CD14-positive monocyte (primary cell): ENCODE results near the gene STAT6. TPM values are rescaled to one million over a fixed set of nuclear protein-coding genes. Genes with fewer than 3 reads are reported as not detected.

ENCODE experiments used
- DNase-seq, 3 donors: peaks; one replicate each; pipeline ENCODE4 v3.0.0-alpha.2; 2011 to 2022
- H2AFZ ChIP-seq: 2 replicates; pipeline ENCODE4 v1.6.0; 2012; ENCODE audit warnings: mild to moderate bottlenecking, low read depth, low read length, inconsistent platforms; ENCODE audit not compliant: insufficient read depth, poor library complexity, severe bottlenecking
- H3K27ac ChIP-seq, 2 donors: 1 replicate in 1 of 2; 2 replicates in 1 of 2; pipeline ENCODE4 v1.5.1; 2012 to 2013; ENCODE audit warnings: low read length in 2 of 2, control low read depth in 1 of 2, inconsistent platforms in 1 of 2, low read depth in 1 of 2, mild to moderate bottlenecking in 1 of 2
- H3K27me3 ChIP-seq, 2 donors: one replicate each; pipeline versions ENCODE4 v1.6.0 to v1.6.1; 2011 to 2013; ENCODE audit warnings: low read length in 2 of 2; ENCODE audit not compliant: control insufficient read depth in 2 of 2, insufficient read depth in 2 of 2
- H3K36me3 ChIP-seq, 2 donors: replicated peaks in 1 of 2; 1 replicate in 1 of 2; 2 replicates in 1 of 2; pipeline versions ENCODE4 v1.5.1 to v1.6.1; 2012 to 2013; ENCODE audit warnings: low read length in 2 of 2, control low read depth in 1 of 2, inconsistent platforms in 1 of 2, mild to moderate bottlenecking in 1 of 2; ENCODE audit not compliant: insufficient read depth in 2 of 2, control insufficient read depth in 1 of 2
- H3K4me1 ChIP-seq, 2 donors: 1 replicate in 1 of 2; 2 replicates in 1 of 2; pipeline versions ENCODE4 v1.5.1 to v1.6.1; 2012 to 2013; ENCODE audit warnings: low read length in 2 of 2, control low read depth in 1 of 2, inconsistent platforms in 1 of 2, mild to moderate bottlenecking in 1 of 2, moderate library complexity in 1 of 2; ENCODE audit not compliant: insufficient read depth in 2 of 2, control insufficient read depth in 1 of 2
- H3K4me2 ChIP-seq: replicated peaks from 2 replicates; pipeline ENCODE3; 2012; ENCODE audit warnings: low read length, moderate library complexity, mild to moderate bottlenecking; ENCODE audit not compliant: poor library complexity, severe bottlenecking; ENCODE audit errors: extremely low read depth
- H3K4me3 ChIP-seq, 3 experiments: fragments of 200-600 bp in 1 of 3; sonication (generic) in 1 of 3; replicated peaks in 1 of 3; 1 replicate in 2 of 3; 2 replicates in 1 of 3; pipeline ENCODE4 v1.5.1; 2011 to 2013; ENCODE audit warnings: low read length in 3 of 3, mild to moderate bottlenecking in 3 of 3, control low read depth in 2 of 3, low read depth in 2 of 3, inconsistent platforms in 1 of 3, moderate library complexity in 1 of 3
- H3K79me2 ChIP-seq: 2 replicates; pipeline ENCODE4 v1.6.0; 2012; ENCODE audit warnings: mild to moderate bottlenecking, control low read depth, inconsistent platforms, low read length, moderate library complexity; ENCODE audit not compliant: insufficient read depth
- H3K9ac ChIP-seq: 2 replicates; pipeline ENCODE4 v1.6.0; 2017; ENCODE audit warnings: low read length, mild to moderate bottlenecking; ENCODE audit not compliant: insufficient read depth, poor library complexity, severe bottlenecking
- H3K9me3 ChIP-seq, 2 donors: replicated peaks in 1 of 2; 1 replicate in 1 of 2; 2 replicates in 1 of 2; pipeline versions ENCODE4 v1.5.1 to v1.6.1; 2012 to 2013; ENCODE audit warnings: low read length in 2 of 2, control low read depth in 1 of 2; ENCODE audit not compliant: control insufficient read depth in 1 of 2, insufficient read depth in 1 of 2
- H4K20me1 ChIP-seq: 2 replicates; pipeline ENCODE4 v1.6.0; 2012; ENCODE audit warnings: mild to moderate bottlenecking, low read length, control low read depth, moderate library complexity; ENCODE audit not compliant: insufficient read depth
- H3K27ac Mint-ChIP-seq, 7 donors: one replicate each; pipeline ENCODE4 v1.8.0; 2020; ENCODE audit warnings: mild to moderate bottlenecking in 7 of 7, mixed read lengths in 7 of 7, moderate library complexity in 6 of 7, inconsistent platforms in 2 of 7
- H3K27me3 Mint-ChIP-seq, 3 donors: one replicate each; pipeline ENCODE4 v1.8.0; 2021 to 2022; ENCODE audit warnings: low read depth in 3 of 3, mild to moderate bottlenecking in 3 of 3, mixed read lengths in 3 of 3, moderate library complexity in 3 of 3, inconsistent platforms in 1 of 3
- H3K36me3 Mint-ChIP-seq, 2 donors: one replicate each; pipeline ENCODE4 v1.8.0; 2020; ENCODE audit warnings: mixed read lengths in 2 of 2, inconsistent platforms in 1 of 2, mild to moderate bottlenecking in 1 of 2
- H3K4me1 Mint-ChIP-seq: one replicate; pipeline ENCODE4 v1.8.0; 2020; ENCODE audit warnings: mild to moderate bottlenecking, mixed read lengths
- H3K4me3 Mint-ChIP-seq, 2 donors: one replicate each; pipeline ENCODE4 v1.8.0; 2020; ENCODE audit warnings: mild to moderate bottlenecking in 2 of 2, mixed read lengths in 2 of 2, moderate library complexity in 1 of 2
- H3K9me3 Mint-ChIP-seq, 7 donors: one replicate each; pipeline ENCODE4 v1.8.0; 2020 to 2022; ENCODE audit warnings: mixed read lengths in 7 of 7, mild to moderate bottlenecking in 6 of 7, moderate library complexity in 6 of 7, inconsistent platforms in 2 of 7
- WGBS: methylation state at CpG from one replicate; pipeline ENCODE4 v1.1.5; 2013; ENCODE audit warnings: missing lambda C conversion rate; ENCODE audit not compliant: insufficient coverage; 5-methylcytosine and 5-hydroxymethylcytosine counted together
- intact Hi-C, 2 donors: fragments of 100-400 bp; cut with micrococcal nuclease; formaldehyde crosslinking; loops; one replicate each; pipeline versions ENCODE4 v1.15.0 to v1.15.1; 2023
- polyA plus RNA-seq, 3 donors: library from polyadenylated mRNA; depleted of rRNA in 1 of 3; unstranded in 2 of 3; stranded (reverse) in 1 of 3; fragments of 300-500 nt in 2 of 3; fragments of >200 nt in 1 of 3; fragmentation: Illumina TruSeq in 2 of 3; gene quantifications; 1 replicate in 2 of 3; 2 replicates in 1 of 3; pipeline ENCODE4 v1.2.3, GENCODE V29; 2012 to 2021
- TF ChIP-seq, protein P1 (sequence below): fragments of 200-600 bp; IDR thresholded peaks from one replicate; pipeline ENCODE4 v1.8.0; 2022; ENCODE audit warnings: antibody characterized with exemption, mild to moderate bottlenecking

The STAT6 gene
- polyA plus RNA-seq, 3 donors = 132 to 637 (median 154) TPM

GRCh38 chr12:57138526-57139272 lies 27.5 kb upstream of the STAT6 start:
- TF ChIP-seq, protein P1, sequence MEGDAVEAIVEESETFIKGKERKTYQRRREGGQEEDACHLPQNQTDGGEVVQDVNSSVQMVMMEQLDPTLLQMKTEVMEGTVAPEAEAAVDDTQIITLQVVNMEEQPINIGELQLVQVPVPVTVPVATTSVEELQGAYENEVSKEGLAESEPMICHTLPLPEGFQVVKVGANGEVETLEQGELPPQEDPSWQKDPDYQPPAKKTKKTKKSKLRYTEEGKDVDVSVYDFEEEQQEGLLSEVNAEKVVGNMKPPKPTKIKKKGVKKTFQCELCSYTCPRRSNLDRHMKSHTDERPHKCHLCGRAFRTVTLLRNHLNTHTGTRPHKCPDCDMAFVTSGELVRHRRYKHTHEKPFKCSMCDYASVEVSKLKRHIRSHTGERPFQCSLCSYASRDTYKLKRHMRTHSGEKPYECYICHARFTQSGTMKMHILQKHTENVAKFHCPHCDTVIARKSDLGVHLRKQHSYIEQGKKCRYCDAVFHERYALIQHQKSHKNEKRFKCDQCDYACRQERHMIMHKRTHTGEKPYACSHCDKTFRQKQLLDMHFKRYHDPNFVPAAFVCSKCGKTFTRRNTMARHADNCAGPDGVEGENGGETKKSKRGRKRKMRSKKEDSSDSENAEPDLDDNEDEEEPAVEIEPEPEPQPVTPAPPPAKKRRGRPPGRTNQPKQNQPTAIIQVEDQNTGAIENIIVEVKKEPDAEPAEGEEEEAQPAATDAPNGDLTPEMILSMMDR = no peak
- Histone ChIP-seq H3K4me1 (peaks cover 33 to 56% of the 10 kb centered on the region in 2 donors), H3K27ac (peak overlapping the region; percentile 26 to 67), H2AFZ (no peak overlapping the region), H3K27me3 (no peaks in the 10 kb centered on the region), H3K9ac (peak overlapping the region; percentile 27), H3K36me3 (peaks cover 68 to 93% of the 10 kb centered on the region in 2 donors), H3K79me2 (peaks cover 54% of the 10 kb centered on the region), H4K20me1 (peaks cover 100% of the 10 kb centered on the region), H3K4me2 (peak overlapping the region; percentile 39), H3K4me3 (peak overlapping the region in 1 of 3 experiments; percentile 32), H3K9me3 (no peaks in the 10 kb centered on the region)
- H3K27ac Mint-ChIP-seq = peak overlapping the region; percentile 27 to 91 (median 88)
- intact Hi-C loops = no loop called here
- WGBS = 25% methylated on average over 2 of the region's 13 CpGs
- DNase-seq = peak in 1 of 3 donors; percentile 31
- H3K4me3 Mint-ChIP-seq = peak overlapping the region in 1 of 2 donors; percentile 79
- H3K36me3 Mint-ChIP-seq = peaks cover 79 to 80% of the 10 kb centered on the region in 2 donors
- H3K4me1 Mint-ChIP-seq = peaks cover 69% of the 10 kb centered on the region
- peaks cover 0 to 8% (median 0%) of the 10 kb centered on the region in 3 donors for H3K27me3 Mint-ChIP-seq
- no peaks in the 10 kb centered on the region for H3K9me3 Mint-ChIP-seq

- WGBS = 67% methylated on average over 5 of the region's 18 CpGs
- Histone ChIP-seq H4K20me1 (peaks cover 100% of the 10 kb centered on the region), H2AFZ (no peak overlapping the region), H3K4me1 (peaks cover 59 to 86% of the 10 kb centered on the region in 2 donors), H3K27ac (no peak overlapping the region), H3K4me2 (no peak overlapping the region), H3K9me3 (no peaks in the 10 kb centered on the region), H3K9ac (no peak overlapping the region), H3K79me2 (peaks cover 71% of the 10 kb centered on the region), H3K27me3 (no peaks in the 10 kb centered on the region), H3K4me3 (no peak overlapping the region), H3K36me3 (peaks cover 47 to 88% of the 10 kb centered on the region in 2 donors)
- H3K27ac Mint-ChIP-seq = peak overlapping the region in 2 of 7 donors; percentile 39 to 42
- H3K9me3 Mint-ChIP-seq = no peaks in the 10 kb centered on the region
- H3K27me3 Mint-ChIP-seq = peaks cover 0 to 14% (median 0%) of the 10 kb centered on the region in 3 donors
- peaks cover 76 to 78% of the 10 kb centered on the region in 2 donors for H3K36me3 Mint-ChIP-seq
- intact Hi-C loops = no loop called here
- TF ChIP-seq, protein P1 = no peak
- no peak for DNase-seq
- H3K4me3 Mint-ChIP-seq = no peak overlapping the region
- H3K4me1 Mint-ChIP-seq = peaks cover 86% of the 10 kb centered on the region
Measured at GRCh38 chr12:57135527-57136326, 24.6 kb upstream of the STAT6 start.
